ENCODE measurements around the gene IL17RA.

The IL17RA gene

DNA sequence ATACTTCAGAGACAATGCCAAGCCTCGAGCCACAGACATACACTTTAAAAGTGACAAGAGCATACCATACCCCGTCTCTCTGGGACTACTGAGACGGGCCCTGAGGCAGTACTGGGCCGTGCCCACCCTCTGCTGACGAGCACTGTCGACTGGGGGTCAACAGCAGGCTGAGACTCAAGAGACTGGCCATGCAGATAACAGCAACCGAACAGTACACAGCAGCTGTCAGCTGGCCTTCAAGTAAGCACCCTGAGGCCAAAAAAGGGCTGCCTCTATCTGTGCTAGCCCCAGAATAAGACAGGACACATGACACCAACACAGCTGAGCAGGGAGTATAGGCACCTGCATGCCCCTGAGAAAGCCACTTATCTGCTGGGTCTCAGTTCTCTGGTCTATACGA is 55.2 kb downstream of the IL17RA start:
- Histone ChIP-seq H3F3A (ENCODE audit: insufficient read depth) (no peaks in the 10 kb centered on the region), H2AFZ (ENCODE audit: low read depth, low read length, severe bottlenecking) (no peak overlapping the region), H3K9me3 (ENCODE audit: insufficient read depth, low read length) (no peaks in the 10 kb centered on the region), H4K20me1 (ENCODE audit: low read depth, low read length) (no peaks in the 10 kb centered on the region), H3K4me3 (ENCODE audit: insufficient read depth, low read length, poor library complexity, severe bottlenecking) (no peak overlapping the region), H3K79me2 (ENCODE audit: insufficient read depth, low read length) (no peaks in the 10 kb centered on the region), H3K4me2 (ENCODE audit: low read depth, low read length, poor library complexity, severe bottlenecking) (no peak overlapping the region), H3K27ac (ENCODE audit: low read depth, low read length) (no peak overlapping the region), H3K36me3 (ENCODE audit: low read length) (no peaks in the 10 kb centered on the region), H3K9ac (ENCODE audit: low read length) (no peak overlapping the region), H3K9me2 (replicated peaks; ENCODE audit: insufficient read depth, low read length) (no peaks in the 10 kb centered on the region), H3K27me3 (ENCODE audit: low read length) (no peaks in the 10 kb centered on the region)
- no peak for TF ChIP-seq EZH2phosphoT487 (conservative IDR thresholded peaks at IDR 0.05; ENCODE audit: low read length)

DNA sequence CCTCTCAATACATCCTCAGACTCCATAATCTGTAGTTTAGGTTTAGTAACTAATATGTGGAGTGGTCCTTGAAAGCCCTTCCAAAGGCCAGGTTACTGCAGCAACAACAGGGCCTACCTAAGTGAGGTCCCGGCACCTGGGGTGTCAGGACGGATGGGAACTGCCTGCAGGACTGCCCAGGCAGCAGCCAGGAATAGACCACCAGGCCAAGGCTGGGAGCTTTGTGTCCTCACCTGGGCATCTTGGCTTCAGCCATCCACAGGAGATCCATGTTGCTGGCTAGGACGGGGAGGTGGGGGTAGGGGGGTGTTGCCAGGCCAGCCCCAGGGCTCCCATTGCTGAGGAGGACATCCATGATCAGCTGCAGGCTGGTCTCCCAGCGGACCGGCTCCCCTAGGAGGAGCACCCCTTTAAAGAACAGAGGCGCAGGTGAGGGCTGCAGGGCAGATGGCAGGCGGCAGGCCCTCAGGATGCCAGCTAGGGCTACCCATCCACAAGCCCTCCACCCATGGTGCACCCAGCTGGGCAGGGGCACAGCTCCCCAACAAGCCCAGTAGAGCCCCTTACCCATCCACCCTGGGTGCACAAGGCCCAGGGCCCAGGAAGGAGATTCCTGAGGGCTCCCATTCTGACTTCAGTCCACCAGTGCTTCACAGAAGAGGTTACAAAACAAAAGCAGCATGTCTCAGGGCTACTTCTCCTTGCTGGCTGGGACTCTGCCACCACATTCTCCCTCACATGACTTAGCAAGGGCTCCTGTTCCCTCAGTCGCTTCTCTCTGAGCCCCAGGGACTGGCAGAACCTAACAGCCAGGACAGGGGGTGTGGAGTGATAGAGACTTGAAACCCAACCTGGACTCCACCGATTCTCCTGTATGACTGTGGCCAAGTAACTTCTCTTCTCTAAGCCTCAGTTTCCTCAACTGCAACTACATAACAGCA is 56.3 kb downstream of the IL17RA start:
- H4K20me1 ChIP-seq (ENCODE audit: low read depth, low read length), result no peaks in the 10 kb centered on the region
- no peak overlapping the region for H2AFZ ChIP-seq (ENCODE audit: low read depth, low read length, severe bottlenecking)
- H3K9ac ChIP-seq (ENCODE audit: low read length), result no peak overlapping the region
- no peaks in the 10 kb centered on the region for H3K9me3 ChIP-seq (ENCODE audit: insufficient read depth, low read length)
- no peaks in the 10 kb centered on the region for H3K9me2 ChIP-seq (replicated peaks; ENCODE audit: insufficient read depth, low read length)
- no peak overlapping the region for H3K27ac ChIP-seq (ENCODE audit: low read depth, low read length)
- H3K4me3 ChIP-seq (ENCODE audit: insufficient read depth, low read length, poor library complexity, severe bottlenecking), result no peak overlapping the region
- no peak overlapping the region for H3K4me2 ChIP-seq (ENCODE audit: low read depth, low read length, poor library complexity, severe bottlenecking)
- TF ChIP-seq, protein P1, sequence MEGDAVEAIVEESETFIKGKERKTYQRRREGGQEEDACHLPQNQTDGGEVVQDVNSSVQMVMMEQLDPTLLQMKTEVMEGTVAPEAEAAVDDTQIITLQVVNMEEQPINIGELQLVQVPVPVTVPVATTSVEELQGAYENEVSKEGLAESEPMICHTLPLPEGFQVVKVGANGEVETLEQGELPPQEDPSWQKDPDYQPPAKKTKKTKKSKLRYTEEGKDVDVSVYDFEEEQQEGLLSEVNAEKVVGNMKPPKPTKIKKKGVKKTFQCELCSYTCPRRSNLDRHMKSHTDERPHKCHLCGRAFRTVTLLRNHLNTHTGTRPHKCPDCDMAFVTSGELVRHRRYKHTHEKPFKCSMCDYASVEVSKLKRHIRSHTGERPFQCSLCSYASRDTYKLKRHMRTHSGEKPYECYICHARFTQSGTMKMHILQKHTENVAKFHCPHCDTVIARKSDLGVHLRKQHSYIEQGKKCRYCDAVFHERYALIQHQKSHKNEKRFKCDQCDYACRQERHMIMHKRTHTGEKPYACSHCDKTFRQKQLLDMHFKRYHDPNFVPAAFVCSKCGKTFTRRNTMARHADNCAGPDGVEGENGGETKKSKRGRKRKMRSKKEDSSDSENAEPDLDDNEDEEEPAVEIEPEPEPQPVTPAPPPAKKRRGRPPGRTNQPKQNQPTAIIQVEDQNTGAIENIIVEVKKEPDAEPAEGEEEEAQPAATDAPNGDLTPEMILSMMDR (IDR thresholded peaks at IDR 0.05; ENCODE audit: insufficient read depth, low read length, poor library complexity, severe bottlenecking), result no peak
- no peak for TF ChIP-seq EZH2phosphoT487 (conservative IDR thresholded peaks at IDR 0.05; ENCODE audit: low read length)
- no peaks in the 10 kb centered on the region for H3K79me2 ChIP-seq (ENCODE audit: insufficient read depth, low read length)
- H3K27me3 ChIP-seq (ENCODE audit: low read length), result no peaks in the 10 kb centered on the region
- H3F3A ChIP-seq (ENCODE audit: insufficient read depth), result no peaks in the 10 kb centered on the region
- H3K36me3 ChIP-seq (ENCODE audit: low read length), result no peaks in the 10 kb centered on the region

DNA sequence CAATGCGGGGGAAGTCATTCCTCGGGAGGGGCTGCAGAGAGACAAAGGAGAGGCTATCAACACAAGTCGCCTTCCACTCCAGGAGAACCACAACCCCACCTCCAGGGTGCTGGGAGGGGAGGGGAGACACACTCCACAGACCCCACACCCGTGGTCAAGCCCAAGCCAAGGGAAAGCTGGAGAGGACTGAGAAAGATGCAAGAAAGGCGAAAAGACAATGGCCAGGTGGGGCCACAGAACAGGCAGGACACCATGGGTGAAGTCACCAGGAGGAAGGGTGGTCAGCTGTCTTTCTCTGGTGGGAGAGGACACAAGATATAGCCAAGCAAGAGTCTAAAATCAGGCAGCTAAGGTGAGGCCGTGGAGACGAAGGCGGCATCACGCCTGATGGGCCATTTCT is 58.3 kb downstream of the IL17RA start:
- H3K27ac ChIP-seq (ENCODE audit: low read depth, low read length), result no peak overlapping the region
- no peaks in the 10 kb centered on the region for H4K20me1 ChIP-seq (ENCODE audit: low read depth, low read length)
- H3K27me3 ChIP-seq (ENCODE audit: low read length), result no peaks in the 10 kb centered on the region
- TF ChIP-seq EZH2phosphoT487 (conservative IDR thresholded peaks at IDR 0.05; ENCODE audit: low read length), result no peak
- TF ChIP-seq, protein P1 (IDR thresholded peaks at IDR 0.05; ENCODE audit: insufficient read depth, low read length, poor library complexity, severe bottlenecking), result no peak
- no peak overlapping the region for H3K4me3 ChIP-seq (ENCODE audit: insufficient read depth, low read length, poor library complexity, severe bottlenecking)
- H3K9me3 ChIP-seq (ENCODE audit: insufficient read depth, low read length), result no peaks in the 10 kb centered on the region
- H2AFZ ChIP-seq (ENCODE audit: low read depth, low read length, severe bottlenecking), result no peak overlapping the region
- no peaks in the 10 kb centered on the region for H3K9me2 ChIP-seq (replicated peaks; ENCODE audit: insufficient read depth, low read length)
- H3K4me2 ChIP-seq (ENCODE audit: low read depth, low read length, poor library complexity, severe bottlenecking), result no peak overlapping the region
- H3K36me3 ChIP-seq (ENCODE audit: low read length), result no peaks in the 10 kb centered on the region
- H3F3A ChIP-seq (ENCODE audit: insufficient read depth), result no peaks in the 10 kb centered on the region
- no peak overlapping the region for H3K9ac ChIP-seq (ENCODE audit: low read length)
- no peaks in the 10 kb centered on the region for H3K79me2 ChIP-seq (ENCODE audit: insufficient read depth, low read length)

DNA sequence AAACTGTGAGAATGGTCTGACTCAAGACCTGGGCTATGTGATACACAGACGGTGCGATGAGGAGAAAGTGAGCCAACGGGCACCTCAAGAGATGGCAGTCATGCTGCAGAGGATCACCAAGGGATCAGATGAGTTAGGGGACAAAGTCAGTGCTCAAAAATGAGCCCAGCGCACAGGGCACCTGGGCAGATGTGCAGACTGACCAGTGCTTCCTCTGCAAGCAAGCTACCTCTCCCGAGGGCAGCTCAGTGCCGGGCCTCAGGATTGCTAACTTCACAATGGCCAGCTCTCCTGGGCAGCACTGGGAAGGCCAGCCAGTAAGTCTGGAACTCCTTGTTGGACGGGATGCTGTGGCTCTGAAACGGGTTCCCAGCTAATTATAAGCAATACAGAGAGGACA is 59.0 kb downstream of the IL17RA start:
- no peak overlapping the region for H3K4me2 ChIP-seq (ENCODE audit: low read depth, low read length, poor library complexity, severe bottlenecking)
- no peak for TF ChIP-seq EZH2phosphoT487 (conservative IDR thresholded peaks at IDR 0.05; ENCODE audit: low read length)
- no peak overlapping the region for H3K4me3 ChIP-seq (ENCODE audit: insufficient read depth, low read length, poor library complexity, severe bottlenecking)
- H3K79me2 ChIP-seq (ENCODE audit: insufficient read depth, low read length), result no peaks in the 10 kb centered on the region
- no peaks in the 10 kb centered on the region for H3K9me2 ChIP-seq (replicated peaks; ENCODE audit: insufficient read depth, low read length)
- H4K20me1 ChIP-seq (ENCODE audit: low read depth, low read length), result no peaks in the 10 kb centered on the region
- no peaks in the 10 kb centered on the region for H3K36me3 ChIP-seq (ENCODE audit: low read length)
- H3K9ac ChIP-seq (ENCODE audit: low read length), result no peak overlapping the region
- no peak overlapping the region for H3K27ac ChIP-seq (ENCODE audit: low read depth, low read length)
- H3K9me3 ChIP-seq (ENCODE audit: insufficient read depth, low read length), result no peaks in the 10 kb centered on the region
- no peaks in the 10 kb centered on the region for H3F3A ChIP-seq (ENCODE audit: insufficient read depth)
- H3K27me3 ChIP-seq (ENCODE audit: low read length), result no peaks in the 10 kb centered on the region
- no peak overlapping the region for H2AFZ ChIP-seq (ENCODE audit: low read depth, low read length, severe bottlenecking)
